Measurements from ENCODE around the gene HBD. TPM values are rescaled to one million over a fixed set of nuclear protein-coding genes. Genes with fewer than 3 reads are reported as not detected.

Gene HBD
- total RNA-seq, 1 experiment from 2014 or later, result not detected

DNA sequence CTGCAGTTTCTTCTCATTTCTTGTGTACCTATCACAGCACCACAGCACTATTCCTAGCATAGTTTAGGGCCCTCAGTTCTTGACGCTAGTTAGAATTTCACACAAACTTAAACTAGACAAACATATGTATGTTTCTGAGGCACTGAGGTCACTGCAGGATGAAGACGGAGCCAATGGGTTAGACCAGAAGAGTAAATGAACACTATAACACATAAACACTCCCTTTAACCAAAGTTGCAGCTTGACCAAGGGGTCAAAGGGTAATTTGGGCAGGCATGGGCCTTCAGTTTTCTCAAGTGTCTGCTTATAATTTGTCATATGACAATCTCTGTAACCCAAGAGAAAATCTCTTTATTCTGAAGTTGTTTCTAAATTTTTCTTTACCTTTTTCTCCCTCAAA lies 48.3 kb upstream of the HBD start:
- CTCF ChIA-PET, result no interaction called here
- intact Hi-C loops (cut with micrococcal nuclease; ENCODE audit: unreplicated experiment), result no loop called here
- Histone ChIP-seq H3K4me3 (ENCODE audit: low read depth, low read length) (no peak overlapping the region), H3K4me1 (no peaks in the 10 kb centered on the region), H3K9me3 (no peaks in the 10 kb centered on the region), H3K36me3 (ENCODE audit: control insufficient read depth, insufficient read depth, low read length) (no peaks in the 10 kb centered on the region), H3K27me3 (replicated peaks; ENCODE audit: control insufficient read depth, insufficient read depth, low read length) (no peaks in the 10 kb centered on the region)
- TF ChIP-seq, protein P1, sequence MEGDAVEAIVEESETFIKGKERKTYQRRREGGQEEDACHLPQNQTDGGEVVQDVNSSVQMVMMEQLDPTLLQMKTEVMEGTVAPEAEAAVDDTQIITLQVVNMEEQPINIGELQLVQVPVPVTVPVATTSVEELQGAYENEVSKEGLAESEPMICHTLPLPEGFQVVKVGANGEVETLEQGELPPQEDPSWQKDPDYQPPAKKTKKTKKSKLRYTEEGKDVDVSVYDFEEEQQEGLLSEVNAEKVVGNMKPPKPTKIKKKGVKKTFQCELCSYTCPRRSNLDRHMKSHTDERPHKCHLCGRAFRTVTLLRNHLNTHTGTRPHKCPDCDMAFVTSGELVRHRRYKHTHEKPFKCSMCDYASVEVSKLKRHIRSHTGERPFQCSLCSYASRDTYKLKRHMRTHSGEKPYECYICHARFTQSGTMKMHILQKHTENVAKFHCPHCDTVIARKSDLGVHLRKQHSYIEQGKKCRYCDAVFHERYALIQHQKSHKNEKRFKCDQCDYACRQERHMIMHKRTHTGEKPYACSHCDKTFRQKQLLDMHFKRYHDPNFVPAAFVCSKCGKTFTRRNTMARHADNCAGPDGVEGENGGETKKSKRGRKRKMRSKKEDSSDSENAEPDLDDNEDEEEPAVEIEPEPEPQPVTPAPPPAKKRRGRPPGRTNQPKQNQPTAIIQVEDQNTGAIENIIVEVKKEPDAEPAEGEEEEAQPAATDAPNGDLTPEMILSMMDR (IDR thresholded peaks at IDR 0.05; ENCODE audit: insufficient read depth in 1 of 2, low read depth in 1 of 2, low read length in 1 of 2, severe bottlenecking in 1 of 2, unreplicated experiment in 1 of 2), result no peak
- H3K27me3 Mint-ChIP-seq (ENCODE audit: insufficient read depth, unreplicated experiment), result no peaks in the 10 kb centered on the region
- no peaks in the 10 kb centered on the region for H3K9me3 Mint-ChIP-seq (ENCODE audit: unreplicated experiment)
- POLR2A ChIA-PET, result no interaction called here
- H3K27ac Mint-ChIP-seq (ENCODE audit: unreplicated experiment), result no peak overlapping the region
- H3K4me3 Mint-ChIP-seq (ENCODE audit: unreplicated experiment), result no peak overlapping the region
- no peaks in the 10 kb centered on the region for H3K36me3 Mint-ChIP-seq (ENCODE audit: insufficient read depth, unreplicated experiment)
- DNase-seq, result no peak
- no TSS peak for BruUV-seq (replicated peaks)
- H3K4me1 Mint-ChIP-seq (ENCODE audit: low read depth, unreplicated experiment), result peaks cover 6% of the 10 kb centered on the region

DNA sequence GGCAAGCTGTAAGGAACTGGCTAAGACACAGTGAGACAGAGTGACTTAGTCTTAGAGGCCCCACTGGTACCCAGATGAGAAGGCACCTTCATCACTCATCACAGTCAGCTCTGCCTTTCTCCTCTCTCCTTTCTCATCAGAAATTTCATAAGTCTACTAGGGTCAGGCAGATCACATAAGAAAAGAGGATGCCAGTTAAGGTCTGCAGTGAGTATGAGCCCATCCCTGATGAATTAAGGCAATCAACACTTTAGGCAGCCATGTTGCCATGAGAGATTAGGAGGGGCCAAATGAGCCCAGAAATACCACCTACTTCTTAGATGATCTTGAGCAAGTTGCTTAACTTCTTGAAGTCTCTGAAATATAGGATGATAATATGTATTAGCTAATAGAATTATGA lies 47.3 kb upstream of the HBD start:
- Mint-ChIP-seq H3K4me3 (ENCODE audit: unreplicated experiment) (no peak overlapping the region), H3K27me3 (ENCODE audit: insufficient read depth, unreplicated experiment) (no peaks in the 10 kb centered on the region), H3K4me1 (ENCODE audit: low read depth, unreplicated experiment) (peaks cover 6% of the 10 kb centered on the region), H3K36me3 (ENCODE audit: insufficient read depth, unreplicated experiment) (no peaks in the 10 kb centered on the region), H3K9me3 (ENCODE audit: unreplicated experiment) (no peaks in the 10 kb centered on the region), H3K27ac (ENCODE audit: unreplicated experiment) (no peak overlapping the region)
- TF ChIP-seq, protein P1 (IDR thresholded peaks at IDR 0.05; ENCODE audit: insufficient read depth in 1 of 2, low read depth in 1 of 2, low read length in 1 of 2, severe bottlenecking in 1 of 2, unreplicated experiment in 1 of 2), result no peak
- ChIA-PET POLR2A (no interaction called here), CTCF (interaction anchor here (1.3 kb wide), 1 partner anchor 10 kb away, joined by 3 read pairs; no protein-coding TSS in a partner anchor)
- H3K27me3 ChIP-seq (replicated peaks; ENCODE audit: control insufficient read depth, insufficient read depth, low read length), result no peaks in the 10 kb centered on the region
- H3K36me3 ChIP-seq (ENCODE audit: control insufficient read depth, insufficient read depth, low read length), result no peaks in the 10 kb centered on the region
- no peaks in the 10 kb centered on the region for H3K4me1 ChIP-seq
- no peaks in the 10 kb centered on the region for H3K9me3 ChIP-seq
- BruUV-seq (replicated peaks), result no TSS peak
- no peak for DNase-seq
- no peak overlapping the region for H3K4me3 ChIP-seq (ENCODE audit: low read depth, low read length)
- intact Hi-C loops (cut with micrococcal nuclease; ENCODE audit: unreplicated experiment), result no loop called here

DNA sequence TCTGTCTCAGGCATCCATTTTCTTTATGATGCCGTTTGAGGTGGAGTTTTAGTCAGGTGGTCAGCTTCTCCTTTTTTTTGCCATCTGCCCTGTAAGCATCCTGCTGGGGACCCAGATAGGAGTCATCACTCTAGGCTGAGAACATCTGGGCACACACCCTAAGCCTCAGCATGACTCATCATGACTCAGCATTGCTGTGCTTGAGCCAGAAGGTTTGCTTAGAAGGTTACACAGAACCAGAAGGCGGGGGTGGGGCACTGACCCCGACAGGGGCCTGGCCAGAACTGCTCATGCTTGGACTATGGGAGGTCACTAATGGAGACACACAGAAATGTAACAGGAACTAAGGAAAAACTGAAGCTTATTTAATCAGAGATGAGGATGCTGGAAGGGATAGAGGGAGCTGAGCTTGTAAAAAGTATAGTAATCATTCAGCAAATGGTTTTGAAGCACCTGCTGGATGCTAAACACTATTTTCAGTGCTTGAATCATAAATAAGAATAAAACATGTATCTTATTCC lies 46.4 kb upstream of the HBD start:
- CTCF ChIA-PET, result interaction anchor here (1.3 kb wide), 1 partner anchor 11 kb away, joined by 3 read pairs; no protein-coding TSS in a partner anchor
- Histone ChIP-seq H3K4me1 (no peaks in the 10 kb centered on the region), H3K36me3 (ENCODE audit: control insufficient read depth, insufficient read depth, low read length) (no peaks in the 10 kb centered on the region), H3K27me3 (replicated peaks; ENCODE audit: control insufficient read depth, insufficient read depth, low read length) (no peaks in the 10 kb centered on the region), H3K9me3 (no peaks in the 10 kb centered on the region), H3K4me3 (ENCODE audit: low read depth, low read length) (no peak overlapping the region)
- intact Hi-C loops (cut with micrococcal nuclease; ENCODE audit: unreplicated experiment), result no loop called here
- peaks cover 6% of the 10 kb centered on the region for H3K4me1 Mint-ChIP-seq (ENCODE audit: low read depth, unreplicated experiment)
- H3K9me3 Mint-ChIP-seq (ENCODE audit: unreplicated experiment), result no peaks in the 10 kb centered on the region
- no peaks in the 10 kb centered on the region for H3K27me3 Mint-ChIP-seq (ENCODE audit: insufficient read depth, unreplicated experiment)
- DNase-seq, result peak; percentile 29 to 59
- no peak overlapping the region for H3K4me3 Mint-ChIP-seq (ENCODE audit: unreplicated experiment)
- no TSS peak for BruUV-seq (replicated peaks)
- peak overlapping the region; percentile 34 for H3K27ac Mint-ChIP-seq (ENCODE audit: unreplicated experiment)
- H3K36me3 Mint-ChIP-seq (ENCODE audit: insufficient read depth, unreplicated experiment), result no peaks in the 10 kb centered on the region
- POLR2A ChIA-PET, result no interaction called here
- TF ChIP-seq, protein P1 (IDR thresholded peaks at IDR 0.05; ENCODE audit: insufficient read depth in 1 of 2, low read depth in 1 of 2, low read length in 1 of 2, severe bottlenecking in 1 of 2, unreplicated experiment in 1 of 2), result no peak

All from Caco-2 (cell line).